Measurements from ENCODE around the gene KCNJ11. TPM values are rescaled to one million over a fixed set of nuclear protein-coding genes. Genes with fewer than 3 reads are reported as not detected.

KCNJ11 gene
- total RNA-seq, 1 donor = not detected

- DNase-seq (ENCODE audit: low read depth) = peak; percentile 40
- TF ChIP-seq CTCF (IDR thresholded peaks at IDR 0.05; ENCODE audit: insufficient read depth, low read depth, low read length) = peak; percentile 73
Observed at GRCh38 chr11:17386331-17387084, 2.0 kb downstream of the KCNJ11 start.

DNA sequence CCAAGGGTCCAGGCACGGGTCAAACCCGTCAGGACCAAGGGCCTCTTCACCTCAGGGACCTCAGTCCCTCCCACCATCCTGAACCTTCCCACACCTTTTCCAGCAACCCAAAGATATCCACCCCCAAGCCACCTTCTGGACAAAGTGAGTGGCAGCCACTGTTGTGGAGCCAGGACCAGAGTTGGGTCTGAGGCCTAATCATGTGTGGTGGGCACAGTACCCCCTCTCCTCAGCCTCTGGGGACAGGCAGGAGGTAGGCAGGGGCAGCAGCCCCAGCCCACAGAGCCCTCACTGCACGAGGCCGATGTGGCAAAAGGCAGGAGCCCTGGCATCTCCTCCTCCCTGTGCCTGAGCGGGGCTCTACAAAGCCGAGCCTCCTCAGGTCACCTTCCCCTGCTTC lies 2.5 kb downstream of the KCNJ11 start:
- no peak for TF ChIP-seq CTCF (IDR thresholded peaks at IDR 0.05; ENCODE audit: insufficient read depth, low read depth, low read length)
- H3K4me3 ChIP-seq (ENCODE audit: low read depth, low read length) = no peak overlapping the region
- DNase-seq (ENCODE audit: low read depth) = no peak

More at GRCh38 chr11:17386331-17387084, 2.0 kb downstream of the KCNJ11 start:
- no peak overlapping the region for H3K4me3 ChIP-seq (ENCODE audit: low read depth, low read length)

DNA sequence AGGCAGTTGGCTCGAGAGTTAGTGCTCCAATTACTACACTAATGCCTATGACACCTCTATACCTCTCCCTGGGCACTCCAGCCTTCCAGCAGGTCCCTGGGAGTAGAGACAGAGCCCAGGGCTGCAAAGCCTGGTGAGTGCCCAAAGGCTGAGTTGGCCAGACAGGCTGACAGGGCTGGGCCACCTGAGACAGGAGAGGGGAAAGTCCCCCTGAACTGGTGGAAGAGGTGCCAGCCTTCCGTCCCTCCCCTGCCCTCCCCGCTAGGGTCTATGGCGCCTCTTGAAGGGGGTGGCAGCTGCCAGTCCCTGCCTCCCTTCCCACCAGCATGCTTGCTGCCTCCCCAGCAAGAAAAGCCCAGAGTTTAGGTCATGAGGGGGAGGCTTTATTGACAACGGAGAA lies 3.0 kb downstream of the KCNJ11 start:
- DNase-seq (ENCODE audit: low read depth) = no peak
- no peak for TF ChIP-seq CTCF (IDR thresholded peaks at IDR 0.05; ENCODE audit: insufficient read depth, low read depth, low read length)
- no peak overlapping the region for H3K4me3 ChIP-seq (ENCODE audit: low read depth, low read length)

- TF ChIP-seq CTCF (IDR thresholded peaks at IDR 0.05; ENCODE audit: insufficient read depth, low read depth, low read length) = peak; percentile 92
- H3K4me3 ChIP-seq (ENCODE audit: low read depth, low read length) = no peak overlapping the region
- DNase-seq (ENCODE audit: low read depth) = peak; percentile 84
Observed at GRCh38 chr11:17384002-17384511, 4.4 kb downstream of the KCNJ11 start.

DNA sequence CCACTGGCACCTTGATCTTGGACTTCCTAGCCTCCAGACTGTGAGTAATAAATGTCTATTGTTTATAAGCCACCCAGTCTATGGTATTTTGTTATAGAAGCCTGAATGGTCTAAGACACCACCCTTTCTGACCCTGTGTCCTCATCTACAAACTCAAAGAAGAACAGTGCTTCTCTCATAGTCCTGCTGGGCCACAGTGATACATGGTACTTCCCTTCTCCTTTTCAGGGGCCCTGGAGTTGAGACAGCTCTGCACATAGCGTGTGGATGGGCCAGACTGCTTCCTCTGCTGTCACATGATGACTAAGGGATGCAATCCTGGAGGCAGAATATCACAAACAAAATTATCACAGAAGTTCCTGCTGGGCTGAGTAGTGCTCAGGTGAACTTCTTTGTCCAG lies 5.0 kb downstream of the KCNJ11 start:
- no peak for DNase-seq (ENCODE audit: low read depth)
- no peak overlapping the region for H3K4me3 ChIP-seq (ENCODE audit: low read depth, low read length)
- no peak for TF ChIP-seq CTCF (IDR thresholded peaks at IDR 0.05; ENCODE audit: insufficient read depth, low read depth, low read length)

GRCh38 chr11:17382046-17382728 lies 6.3 kb downstream of the KCNJ11 start:
- no peak for DNase-seq (ENCODE audit: low read depth)
- no peak for TF ChIP-seq CTCF (IDR thresholded peaks at IDR 0.05; ENCODE audit: insufficient read depth, low read depth, low read length)
- no peak overlapping the region for H3K4me3 ChIP-seq (ENCODE audit: low read depth, low read length)
